Measurements from ENCODE around the gene SNX4. TPM values are rescaled to one million over a fixed set of nuclear protein-coding genes. Genes with fewer than 3 reads are reported as not detected.
"Not testable (repeated sequence)": the region's sequence is repeated elsewhere in the genome, so short reads cannot be mapped to it uniquely, and the experiment has no call there.

SNX4 gene
- total RNA-seq, 1 experiment from 2014 or later = 43.6 TPM

GRCh38 chr3:125482406-125482805 lies 37.6 kb downstream of the SNX4 start:
- no TSS peak for BruUV-seq (replicated peaks)
- DNase-seq (ENCODE audit: low spot score) = no peak
- Histone ChIP-seq H3K27ac (ENCODE audit: low read depth, low read length, poor library complexity, severe bottlenecking) (no peak overlapping the region), H3K4me1 (ENCODE audit: insufficient read depth, low read length, poor library complexity, severe bottlenecking) (no peaks in the 10 kb centered on the region), H3K36me3 (ENCODE audit: insufficient read depth, low read length, poor library complexity, severe bottlenecking) (no peaks in the 10 kb centered on the region), H3K27me3 (replicated peaks; ENCODE audit: insufficient read depth, low read depth, low read length, poor library complexity) (no peaks in the 10 kb centered on the region), H3K9me3 (ENCODE audit: low read depth, low read length, poor library complexity, severe bottlenecking) (no peaks in the 10 kb centered on the region), H3K4me3 (ENCODE audit: low read depth, low read length, poor library complexity, severe bottlenecking) (no peak overlapping the region)
- ChIA-PET POLR2A (ENCODE audit: low non-redundant PET) (no interaction called here), CTCF (no interaction called here)
- no peak for TF ChIP-seq EZH2 (IDR thresholded peaks at IDR 0.05; ENCODE audit: borderline replicate concordance, low read depth, low read length, poor library complexity, severe bottlenecking)
- intact Hi-C loops (cut with micrococcal nuclease; ENCODE audit: unreplicated experiment) = no loop called here

GRCh38 chr3:125481786-125482185 lies 38.2 kb downstream of the SNX4 start:
- no peaks in the 10 kb centered on the region for H3K27me3 ChIP-seq (replicated peaks; ENCODE audit: insufficient read depth, low read depth, low read length, poor library complexity)
- ChIA-PET POLR2A (ENCODE audit: low non-redundant PET) (no interaction called here), CTCF (no interaction called here)
- no peaks in the 10 kb centered on the region for H3K9me3 ChIP-seq (ENCODE audit: low read depth, low read length, poor library complexity, severe bottlenecking)
- H3K36me3 ChIP-seq (ENCODE audit: insufficient read depth, low read length, poor library complexity, severe bottlenecking) = peaks cover 5% of the 10 kb centered on the region
- no peaks in the 10 kb centered on the region for H3K4me1 ChIP-seq (ENCODE audit: insufficient read depth, low read length, poor library complexity, severe bottlenecking)
- DNase-seq (ENCODE audit: low spot score) = no peak
- TF ChIP-seq EZH2 (IDR thresholded peaks at IDR 0.05; ENCODE audit: borderline replicate concordance, low read depth, low read length, poor library complexity, severe bottlenecking) = no peak
- TF ChIP-seq CTCF (conservative IDR thresholded peaks at IDR 0.05; ENCODE audit: low read depth, low read length) = no peak
- intact Hi-C loops (cut with micrococcal nuclease; ENCODE audit: unreplicated experiment) = no loop called here
- H3K27ac ChIP-seq (ENCODE audit: low read depth, low read length, poor library complexity, severe bottlenecking) = no peak overlapping the region
- no TSS peak for BruUV-seq (replicated peaks)
- H3K4me3 ChIP-seq (ENCODE audit: low read depth, low read length, poor library complexity, severe bottlenecking) = no peak overlapping the region

GRCh38 chr3:125481375-125481759 lies 38.6 kb downstream of the SNX4 start:
- H3K36me3 ChIP-seq (ENCODE audit: insufficient read depth, low read length, poor library complexity, severe bottlenecking); DNase-seq (ENCODE audit: low spot score): not testable (repeated sequence)

GRCh38 chr3:125480656-125481374 lies 39.2 kb downstream of the SNX4 start:
- Histone ChIP-seq H3K4me3 (ENCODE audit: low read depth, low read length, poor library complexity, severe bottlenecking) (no peak overlapping the region), H3K36me3 (ENCODE audit: insufficient read depth, low read length, poor library complexity, severe bottlenecking) (peaks cover 5% of the 10 kb centered on the region), H3K27me3 (replicated peaks; ENCODE audit: insufficient read depth, low read depth, low read length, poor library complexity) (no peaks in the 10 kb centered on the region), H3K27ac (ENCODE audit: low read depth, low read length, poor library complexity, severe bottlenecking) (no peak overlapping the region), H3K9me3 (ENCODE audit: low read depth, low read length, poor library complexity, severe bottlenecking) (no peaks in the 10 kb centered on the region), H3K4me1 (ENCODE audit: insufficient read depth, low read length, poor library complexity, severe bottlenecking) (no peaks in the 10 kb centered on the region)
- ChIA-PET POLR2A (ENCODE audit: low non-redundant PET) (no interaction called here), CTCF (no interaction called here)
- BruUV-seq (replicated peaks) = no TSS peak
- intact Hi-C loops (cut with micrococcal nuclease; ENCODE audit: unreplicated experiment) = no loop called here
- no peak for DNase-seq (ENCODE audit: low spot score)
- TF ChIP-seq EZH2 (IDR thresholded peaks at IDR 0.05; ENCODE audit: borderline replicate concordance, low read depth, low read length, poor library complexity, severe bottlenecking) (no peak), CTCF (conservative IDR thresholded peaks at IDR 0.05; ENCODE audit: low read depth, low read length) (no peak)

More at GRCh38 chr3:125481375-125481759, 38.6 kb downstream of the SNX4 start:
- H3K4me1 ChIP-seq (ENCODE audit: insufficient read depth, low read length, poor library complexity, severe bottlenecking); H3K27ac ChIP-seq (ENCODE audit: low read depth, low read length, poor library complexity, severe bottlenecking); H3K9me3 ChIP-seq (ENCODE audit: low read depth, low read length, poor library complexity, severe bottlenecking); H3K27me3 ChIP-seq (replicated peaks; ENCODE audit: insufficient read depth, low read depth, low read length, poor library complexity); intact Hi-C loops (cut with micrococcal nuclease; ENCODE audit: unreplicated experiment); BruUV-seq (replicated peaks); POLR2A ChIA-PET (ENCODE audit: low non-redundant PET); H3K4me3 ChIP-seq (ENCODE audit: low read depth, low read length, poor library complexity, severe bottlenecking); CTCF ChIA-PET: not testable (repeated sequence)
